ENCODE data around the gene NMB.
"Not testable (repeated sequence)": the region's sequence is repeated elsewhere in the genome, so short reads cannot be mapped to it uniquely, and the experiment has no call there.

NMB gene

GRCh38 chr15:84654689-84655453, 3.1 kb downstream of the NMB start:
- peak; percentile 65 for DNase-seq

GRCh38 chr15:84653910-84654688, 3.9 kb downstream of the NMB start, which contains the start of gene WDR73:
Gene WDR73 (minus strand): TSS chr15:84654283. CDS start chr15:84654274, 9 bp downstream.
- peak; percentile 52 for DNase-seq

- no peak for DNase-seq
Measured at GRCh38 chr15:84653584-84653909, 4.5 kb downstream of the NMB start.

- DNase-seq = no peak
Measured at GRCh38 chr15:84649706-84650105, 8.3 kb downstream of the NMB start.

GRCh38 chr15:84648539-84648938, 9.5 kb downstream of the NMB start:
- DNase-seq = no peak

- DNase-seq = no peak
Measured at GRCh38 chr15:84647726-84648125, 10.3 kb downstream of the NMB start.

GRCh38 chr15:84645997-84646396, 12.0 kb downstream of the NMB start:
- no peak for DNase-seq

GRCh38 chr15:84645496-84645895, 12.5 kb downstream of the NMB start:
- no peak for DNase-seq

- no peak for DNase-seq
Measured at GRCh38 chr15:84643838-84644237, 14.2 kb downstream of the NMB start.

- not testable (repeated sequence) for DNase-seq
Measured at GRCh38 chr15:84642640-84643039, 15.4 kb downstream of the NMB start.

GRCh38 chr15:84641871-84642270, 16.1 kb downstream of the NMB start:
- not testable (repeated sequence) for DNase-seq

- no peak for DNase-seq
Measured at GRCh38 chr15:84638103-84638502, 19.9 kb downstream of the NMB start.

- DNase-seq = no peak
Measured at GRCh38 chr15:84634228-84634837, 23.7 kb downstream of the NMB start.

GRCh38 chr15:84633311-84634227, 24.4 kb downstream of the NMB start:
- DNase-seq = no peak

GRCh38 chr15:84631706-84632272, 26.2 kb downstream of the NMB start:
- DNase-seq = no peak

- no peak for DNase-seq
Measured at GRCh38 chr15:84629033-84629432, 29.0 kb downstream of the NMB start.

GRCh38 chr15:84625123-84625522, 32.9 kb downstream of the NMB start:
- DNase-seq = no peak

- DNase-seq = no peak
Measured at GRCh38 chr15:84624359-84624758, 33.6 kb downstream of the NMB start.

GRCh38 chr15:84621358-84621979, 36.5 kb downstream of the NMB start:
- no peak for DNase-seq

- no peak for DNase-seq
Measured at GRCh38 chr15:84620626-84621025, 37.4 kb downstream of the NMB start.

GRCh38 chr15:84616235-84616634, 41.8 kb downstream of the NMB start:
- DNase-seq = no peak

GRCh38 chr15:84611631-84612030, 46.4 kb downstream of the NMB start:
- DNase-seq = no peak

Measured in DMS 273 treated with DMSO at 0.1 percent for 48 hours (cell line).